OCI-LY7 (cell line): ENCODE data around the gene CNOT11. TPM values are rescaled to one million over a fixed set of nuclear protein-coding genes. Genes with fewer than 3 reads are reported as not detected.

ENCODE experiments used
- BruUV-seq: library from RNA; stranded (reverse); fragments of 400-500 nt; replicated peaks from 2 replicates; lab custom pipeline; 2021; lab: Mats Ljungman, UMichigan
- CTCF ChIA-PET: fragments of 300-600 bp; sonication (Branson Sonifier 250); formaldehyde crosslinking; loops from one replicate; lab custom pipeline; 2022; ENCODE audit warnings: antibody characterized with exemption; ENCODE audit not compliant: unreplicated experiment; lab: Charles Lee
- POLR2A ChIA-PET: fragments of 300-600 bp; sonication (Branson Sonifier 250); formaldehyde crosslinking; loops from one replicate; lab custom pipeline; 2022; ENCODE audit warnings: antibody characterized with exemption; lab: Charles Lee
- DNase-seq: peaks from one replicate; pipeline ENCODE4 v3.0.0-alpha.2; 2015; ENCODE audit warnings: low spot score
- H2AFZ ChIP-seq: fragments of 200-600 bp; sonication (generic), shearing (Covaris generic); 2 replicates; pipeline ENCODE4 v1.6.1; 2014; ENCODE audit warnings: mild to moderate bottlenecking, antibody characterized with exemption, low read length, moderate library complexity
- H3K27ac ChIP-seq: fragments of 200-600 bp; sonication (generic); 2 replicates; pipeline ENCODE4 v1.5.1; 2014; ENCODE audit warnings: mixed run types, low read depth, mild to moderate bottlenecking, moderate library complexity, low read length, inconsistent platforms; ENCODE audit not compliant: poor library complexity, severe bottlenecking
- H3K36me3 ChIP-seq: fragments of 200-600 bp; sonication (generic); 2 replicates; pipeline ENCODE4 v1.6.1; 2014; ENCODE audit warnings: mild to moderate bottlenecking, antibody characterized with exemption, low read length, moderate library complexity, mixed read lengths; ENCODE audit not compliant: insufficient read depth
- H3K4me1 ChIP-seq: fragments of 200-600 bp; sonication (generic); 2 replicates; pipeline ENCODE4 v1.5.1; 2014; ENCODE audit warnings: mild to moderate bottlenecking, low read length; ENCODE audit not compliant: insufficient read depth, poor library complexity, severe bottlenecking
- H3K4me2 ChIP-seq: fragments of 200-600 bp; sonication (generic); 2 replicates; pipeline ENCODE4 v1.6.1; 2014; ENCODE audit warnings: mild to moderate bottlenecking, low read length
- H3K4me3 ChIP-seq: fragments of 200-600 bp; sonication (generic); 2 replicates; pipeline ENCODE4 v1.5.1; 2014; ENCODE audit warnings: mild to moderate bottlenecking, low read depth, low read length; ENCODE audit not compliant: poor library complexity, severe bottlenecking
- H3K79me2 ChIP-seq: fragments of 200-600 bp; sonication (generic); 2 replicates; pipeline ENCODE4 v1.6.1; 2016; ENCODE audit warnings: low read depth, mild to moderate bottlenecking, low read length, moderate library complexity, mixed read lengths; ENCODE audit not compliant: insufficient read depth
- H3K9me2 ChIP-seq: fragments of 200-600 bp; sonication (generic); 2 replicates; pipeline ENCODE4 v1.6.1; 2016; ENCODE audit warnings: mild to moderate bottlenecking, low read length, mixed read lengths; ENCODE audit not compliant: insufficient read depth
- H3K9me3 ChIP-seq: fragments of 200-600 bp; sonication (generic); 2 replicates; pipeline ENCODE4 v1.6.1; 2014; ENCODE audit warnings: mild to moderate bottlenecking, mixed run types, low read length, mixed read lengths
- H4K20me1 ChIP-seq: fragments of 200-600 bp; sonication (generic); 2 replicates; pipeline ENCODE4 v1.6.1; 2014; ENCODE audit warnings: mild to moderate bottlenecking, antibody characterized with exemption, low read length, moderate library complexity, mixed read lengths; ENCODE audit not compliant: insufficient read depth
- CTCF ChIP-seq: fragments of 200-600 bp; sonication (generic); conservative IDR thresholded peaks from 2 replicates; pipeline ENCODE4 v1.5.1; 2014; ENCODE audit warnings: mild to moderate bottlenecking, antibody characterized with exemption, low read length, moderate library complexity, mixed read lengths
- EZH2phosphoT487 ChIP-seq: fragments of 200-600 bp; sonication (generic); IDR thresholded peaks from 2 replicates; pipeline ENCODE4 v1.6.1; 2018; ENCODE audit warnings: low read depth, borderline replicate concordance, mild to moderate bottlenecking, mixed run types, antibody characterized with exemption, low read length, moderate library complexity, mixed read lengths
- intact Hi-C: fragments of 100-400 bp; cut with micrococcal nuclease; formaldehyde crosslinking; loops from one replicate; pipeline ENCODE4 v1.10.0; 2022; ENCODE audit not compliant: unreplicated experiment
- total RNA-seq, 2 experiments: library from RNA; depleted of rRNA in 1 of 2; stranded (reverse); fragments of >200 nt in 1 of 2; shearing (Covaris generic) in 1 of 2; gene quantifications; 2 replicates each; pipeline ENCODE4 v1.2.3, GENCODE V29; 2014 to 2022

The CNOT11 gene
- total RNA-seq, 2 experiments from 2014 or later, result 45.7 to 71.9 TPM

GRCh38 chr2:101274142-101274541, 21.5 kb downstream of the CNOT11 start:
- no peak overlapping the region for H2AFZ ChIP-seq
- intact Hi-C loops, result no loop called here
- no peak overlapping the region for H3K4me3 ChIP-seq
- no TSS peak for BruUV-seq
- no peaks in the 10 kb centered on the region for H3K79me2 ChIP-seq
- peaks cover 25% of the 10 kb centered on the region for H3K36me3 ChIP-seq
- DNase-seq, result no peak
- no peaks in the 10 kb centered on the region for H4K20me1 ChIP-seq
- no peaks in the 10 kb centered on the region for H3K9me3 ChIP-seq
- H3K9me2 ChIP-seq, result no peaks in the 10 kb centered on the region
- ChIA-PET POLR2A (interaction anchor here (0.7 to 1.0 kb wide), 2 partner anchors 9 to 283 kb away, joined by 3 read pairs; no protein-coding TSS in a partner anchor), CTCF (no interaction called here)
- H3K27ac ChIP-seq, result no peak overlapping the region
- H3K4me1 ChIP-seq, result no peaks in the 10 kb centered on the region
- TF ChIP-seq EZH2phosphoT487 (no peak), CTCF (no peak)
- no peak overlapping the region for H3K4me2 ChIP-seq

- POLR2A ChIA-PET, result no interaction called here
Observed at GRCh38 chr2:101277111-101277510, 24.4 kb downstream of the CNOT11 start.

DNA sequence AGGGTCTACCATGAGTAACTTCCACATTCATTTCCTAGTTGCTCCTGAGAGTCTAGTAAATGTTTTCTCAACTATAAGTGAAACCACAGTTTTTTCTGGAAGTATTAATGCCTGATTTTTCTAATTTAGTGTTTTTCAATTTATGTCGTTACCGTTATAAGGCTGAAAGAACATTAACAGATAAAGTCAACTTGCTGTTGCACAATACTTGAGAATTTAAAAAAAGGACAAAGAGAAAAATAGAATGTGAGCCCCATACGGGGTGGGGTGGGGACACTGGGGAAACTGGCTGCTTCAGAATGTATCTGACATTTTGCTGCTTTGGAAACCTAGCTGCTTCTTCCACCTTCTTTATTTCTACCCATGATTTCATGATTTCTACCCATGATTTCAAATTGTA, 26.2 kb downstream of the CNOT11 start:
- no peaks in the 10 kb centered on the region for H3K9me2 ChIP-seq
- no TSS peak for BruUV-seq
- no peak overlapping the region for H3K27ac ChIP-seq
- H3K4me2 ChIP-seq, result no peak overlapping the region
- H3K79me2 ChIP-seq, result no peaks in the 10 kb centered on the region
- H3K4me1 ChIP-seq, result no peaks in the 10 kb centered on the region
- H2AFZ ChIP-seq, result no peak overlapping the region
- H3K9me3 ChIP-seq, result no peaks in the 10 kb centered on the region
- CTCF ChIA-PET, result no interaction called here
- peaks cover 16% of the 10 kb centered on the region for H3K36me3 ChIP-seq
- intact Hi-C loops, result no loop called here
- TF ChIP-seq EZH2phosphoT487, result no peak
- TF ChIP-seq CTCF, result no peak
- no peaks in the 10 kb centered on the region for H4K20me1 ChIP-seq
- DNase-seq, result no peak
- no peak overlapping the region for H3K4me3 ChIP-seq
- POLR2A ChIA-PET, result no interaction called here

More at GRCh38 chr2:101277111-101277510, 24.4 kb downstream of the CNOT11 start:
- Histone ChIP-seq H3K4me3 (no peak overlapping the region), H3K36me3 (peaks cover 16% of the 10 kb centered on the region), H2AFZ (no peak overlapping the region), H3K79me2 (no peaks in the 10 kb centered on the region), H3K9me2 (no peaks in the 10 kb centered on the region), H3K27ac (no peak overlapping the region), H3K4me2 (no peak overlapping the region), H4K20me1 (no peaks in the 10 kb centered on the region), H3K9me3 (no peaks in the 10 kb centered on the region), H3K4me1 (no peaks in the 10 kb centered on the region)
- BruUV-seq, result no TSS peak
- no peak for DNase-seq
- intact Hi-C loops, result no loop called here
- no peak for TF ChIP-seq CTCF
- CTCF ChIA-PET, result no interaction called here
